Transverse colon (tissue), 4 donors: Measurements from ENCODE around the gene ASB4.

ENCODE experiments used
- EP300 ChIP-seq: sonication (generic); formaldehyde crosslinking; IDR thresholded peaks from one replicate; pipeline ENCODE4 v1.6.1; 2017; ENCODE audit warnings: antibody characterized with exemption, low read depth
- POLR2A ChIP-seq: fragments of 450-650 bp; IDR thresholded peaks from one replicate; pipeline ENCODE4 v1.6.1; 2016; ENCODE audit warnings: antibody characterized with exemption, mild to moderate bottlenecking, moderate library complexity
- POLR2AphosphoS5 ChIP-seq, 3 donors: sonication (generic); formaldehyde crosslinking; IDR thresholded peaks; one replicate each; pipeline ENCODE4 v1.6.1; 2016; ENCODE audit warnings: antibody characterized with exemption in 3 of 3
- TF ChIP-seq, protein P1 (sequence below), 5 experiments: fragments of 200-600 bp in 3 of 5; fragments of 450-650 bp in 2 of 5; sonication (generic) in 3 of 5; IDR thresholded peaks; 1 replicate in 2 of 5; 2 replicates in 3 of 5; pipeline ENCODE4 v1.5.1; 2016 to 2017; ENCODE audit warnings: antibody characterized with exemption in 5 of 5, inconsistent platforms in 3 of 5, mild to moderate bottlenecking in 2 of 5, moderate library complexity in 1 of 5

GRCh38 chr7:95501261-95501832 is 15.6 kb downstream of the ASB4 start:
- TF ChIP-seq, protein P1, sequence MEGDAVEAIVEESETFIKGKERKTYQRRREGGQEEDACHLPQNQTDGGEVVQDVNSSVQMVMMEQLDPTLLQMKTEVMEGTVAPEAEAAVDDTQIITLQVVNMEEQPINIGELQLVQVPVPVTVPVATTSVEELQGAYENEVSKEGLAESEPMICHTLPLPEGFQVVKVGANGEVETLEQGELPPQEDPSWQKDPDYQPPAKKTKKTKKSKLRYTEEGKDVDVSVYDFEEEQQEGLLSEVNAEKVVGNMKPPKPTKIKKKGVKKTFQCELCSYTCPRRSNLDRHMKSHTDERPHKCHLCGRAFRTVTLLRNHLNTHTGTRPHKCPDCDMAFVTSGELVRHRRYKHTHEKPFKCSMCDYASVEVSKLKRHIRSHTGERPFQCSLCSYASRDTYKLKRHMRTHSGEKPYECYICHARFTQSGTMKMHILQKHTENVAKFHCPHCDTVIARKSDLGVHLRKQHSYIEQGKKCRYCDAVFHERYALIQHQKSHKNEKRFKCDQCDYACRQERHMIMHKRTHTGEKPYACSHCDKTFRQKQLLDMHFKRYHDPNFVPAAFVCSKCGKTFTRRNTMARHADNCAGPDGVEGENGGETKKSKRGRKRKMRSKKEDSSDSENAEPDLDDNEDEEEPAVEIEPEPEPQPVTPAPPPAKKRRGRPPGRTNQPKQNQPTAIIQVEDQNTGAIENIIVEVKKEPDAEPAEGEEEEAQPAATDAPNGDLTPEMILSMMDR (IDR thresholded peaks at IDR 0.05): no peak
- TF ChIP-seq POLR2AphosphoS5 (IDR thresholded peaks at IDR 0.05): no peak
- TF ChIP-seq POLR2A: no peak
- no peak for TF ChIP-seq EP300
